HG03342 (cell line): ENCODE measurements around the gene AP5Z1.

Experiments used
- ATAC-seq: cut with Tn5 transposase; IDR thresholded peaks from one replicate; pipeline ENCODE4 v1.9.1; 2021; ENCODE audit warnings: mild to moderate bottlenecking, moderate library complexity; ENCODE audit not compliant: unreplicated experiment

AP5Z1 gene

DNA sequence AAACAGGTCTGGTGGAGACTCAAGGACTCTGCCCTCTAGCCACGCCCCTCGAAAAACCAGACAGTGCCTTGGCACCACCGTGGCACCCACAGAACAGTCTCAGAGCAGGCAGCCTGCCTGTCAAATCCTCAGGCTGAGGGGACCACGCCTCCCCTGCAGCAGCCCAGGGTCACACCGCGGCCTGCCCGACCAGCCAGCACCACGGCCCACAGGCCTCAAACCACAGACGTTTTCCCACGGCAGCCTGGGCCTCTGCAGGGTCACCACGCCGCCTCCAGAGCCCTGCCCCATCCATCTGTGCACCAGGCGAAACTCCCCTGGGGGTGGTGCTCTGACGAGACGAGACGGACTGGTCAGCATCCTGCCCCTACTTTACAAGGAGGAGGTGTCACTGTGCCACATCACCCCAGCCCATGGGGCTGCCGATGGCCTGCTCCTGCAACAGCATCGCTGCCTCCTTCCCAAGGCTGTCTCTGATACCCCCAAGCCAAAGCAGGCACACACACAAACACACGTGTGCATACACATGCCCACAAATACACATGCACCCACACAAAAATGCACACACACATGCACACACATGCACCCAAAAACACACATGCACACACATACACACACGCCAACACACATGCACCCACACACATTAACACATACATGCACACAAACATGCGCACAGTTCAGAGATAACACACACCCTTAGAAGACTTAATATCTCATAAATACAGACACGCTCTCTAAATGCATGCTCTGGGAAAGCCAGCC lies 61.8 kb downstream of the AP5Z1 start:
- no peak for ATAC-seq

DNA sequence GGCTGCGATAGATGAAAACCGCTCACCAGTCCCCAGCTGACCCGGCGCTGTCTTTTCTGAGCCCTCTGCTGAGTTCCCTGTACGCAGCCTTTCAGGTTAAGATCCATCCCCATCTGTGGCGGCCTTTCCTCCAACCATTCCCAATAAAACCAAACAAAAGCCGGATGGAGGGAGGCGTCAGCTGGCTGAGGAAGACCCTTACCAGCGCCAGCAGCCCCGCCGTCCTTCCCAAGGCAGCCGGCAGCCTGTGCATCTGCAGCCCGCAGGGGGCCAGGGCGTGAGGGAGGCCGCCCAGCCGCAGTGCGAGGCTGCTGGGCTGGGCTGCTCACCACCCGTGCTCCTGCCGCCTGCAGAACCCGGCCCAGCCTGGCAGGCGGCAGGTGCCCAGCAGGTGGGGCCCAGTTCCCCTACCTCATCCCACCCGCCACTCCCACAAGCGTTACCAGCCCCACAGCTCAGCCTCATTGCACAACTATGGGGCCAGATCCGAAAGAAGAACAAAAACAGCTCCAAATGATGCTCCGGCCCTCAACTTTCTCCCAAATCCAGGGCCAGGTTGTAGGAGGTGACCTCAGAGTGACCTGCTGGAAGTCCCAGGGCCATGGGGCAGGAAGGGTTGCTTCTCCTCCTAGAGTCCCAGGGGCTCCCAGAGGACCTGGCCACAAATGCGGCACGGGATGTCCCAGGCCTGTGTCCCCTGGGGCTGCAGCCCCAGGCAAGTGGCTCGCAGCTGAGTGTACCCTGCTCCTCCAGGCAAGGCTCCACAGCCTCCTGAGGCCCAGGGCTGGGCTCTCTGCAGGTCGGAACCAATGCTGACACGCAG lies 62.6 kb downstream of the AP5Z1 start:
- no peak for ATAC-seq

DNA sequence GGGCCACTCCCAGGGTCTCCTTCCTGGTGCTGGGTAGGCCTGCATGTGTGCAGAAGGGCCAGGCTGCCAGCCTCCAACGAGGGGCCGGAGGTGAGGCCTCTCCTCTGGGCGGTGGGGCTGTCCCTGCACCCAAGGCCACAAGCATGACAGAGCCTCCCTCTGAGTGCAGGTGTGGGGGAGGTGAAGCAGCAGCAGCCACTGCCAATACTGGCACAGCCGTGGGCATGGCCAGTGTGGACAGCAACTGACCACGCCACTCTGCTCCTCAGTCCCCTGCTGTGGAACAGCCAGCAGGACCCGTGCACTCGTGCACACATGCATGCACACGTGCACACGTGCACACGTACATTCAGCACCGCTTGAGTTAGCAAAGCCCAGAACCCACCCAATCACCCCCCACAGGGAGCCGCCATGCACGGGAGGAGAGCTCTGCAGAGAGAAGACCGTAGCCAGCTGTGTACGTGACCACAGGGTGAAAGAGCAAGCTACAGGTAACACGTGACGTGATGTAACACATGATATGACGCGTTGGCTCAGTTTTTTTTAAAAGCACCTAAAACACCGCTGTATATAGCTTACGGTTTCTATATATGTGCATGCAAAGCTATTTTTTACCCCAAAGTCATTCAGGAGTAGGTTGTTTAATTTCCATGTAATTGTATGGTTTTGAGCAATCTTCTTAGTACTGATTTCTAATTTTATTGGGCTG lies 63.4 kb downstream of the AP5Z1 start:
- no peak for ATAC-seq

DNA sequence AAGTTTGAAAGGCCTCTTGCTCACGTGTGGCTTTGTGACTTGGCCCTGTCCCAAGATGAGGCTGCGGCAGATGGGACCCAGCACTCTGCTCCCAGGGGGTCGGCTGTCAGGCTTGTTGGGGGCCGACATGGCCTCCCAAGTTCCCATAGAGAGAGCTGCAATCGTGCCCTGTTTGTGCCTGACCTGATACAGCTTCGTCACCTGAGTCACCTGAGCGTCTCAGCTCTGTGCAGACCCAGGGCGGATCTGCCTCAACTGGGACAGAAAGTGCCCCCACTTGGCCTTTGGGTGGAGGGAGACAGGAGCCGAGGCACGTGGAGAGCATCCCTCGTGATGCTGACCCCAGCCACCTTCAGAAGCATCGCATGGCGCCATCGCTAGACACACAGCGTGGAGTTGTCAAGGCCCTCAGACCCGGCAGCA lies 64.7 kb downstream of the AP5Z1 start:
- ATAC-seq = no peak
